NT2/D1 (cell line): ENCODE measurements around the gene HEATR5B.

Source experiments
- DNase-seq: peaks from one replicate; pipeline ENCODE4 v3.0.0-alpha.2; 2011; ENCODE audit warnings: low read depth, low spot score
- H3K27me3 ChIP-seq: 2 replicates; pipeline ENCODE4 v1.6.0; 2011; ENCODE audit warnings: mild to moderate bottlenecking; ENCODE audit not compliant: insufficient read length, insufficient read depth
- H3K36me3 ChIP-seq: 2 replicates; pipeline ENCODE4 v1.6.1; 2011; ENCODE audit warnings: mild to moderate bottlenecking, low read length, mixed read lengths; ENCODE audit not compliant: insufficient read depth, insufficient read length
- H3K4me1 ChIP-seq: 2 replicates; pipeline ENCODE4 v1.5.1; 2011; ENCODE audit not compliant: insufficient read depth, insufficient read length
- H3K4me3 ChIP-seq: 2 replicates; pipeline ENCODE4 v1.5.1; 2011; ENCODE audit warnings: low read depth; ENCODE audit not compliant: insufficient read length
- H3K9ac ChIP-seq: 2 replicates; pipeline ENCODE4 v1.6.0; 2011; ENCODE audit warnings: low read depth; ENCODE audit not compliant: insufficient read length
- H3K9me3 ChIP-seq: 2 replicates; pipeline ENCODE4 v1.5.1; 2011; ENCODE audit warnings: mild to moderate bottlenecking, low read length; ENCODE audit not compliant: insufficient read depth
- SUZ12 ChIP-seq: IDR thresholded peaks from 2 replicates; pipeline ENCODE4 v1.6.1; 2011; ENCODE audit not compliant: insufficient read length, insufficient read depth; ENCODE audit errors: extremely low read depth
- YY1 ChIP-seq: IDR thresholded peaks from 2 replicates; pipeline ENCODE4 v1.6.1; 2011; ENCODE audit not compliant: insufficient read length, insufficient read depth
- ZNF274 ChIP-seq: IDR thresholded peaks from 2 replicates; pipeline ENCODE4 v1.6.1; 2011; ENCODE audit warnings: mild to moderate bottlenecking, low read depth, low read length

HEATR5B gene

DNA sequence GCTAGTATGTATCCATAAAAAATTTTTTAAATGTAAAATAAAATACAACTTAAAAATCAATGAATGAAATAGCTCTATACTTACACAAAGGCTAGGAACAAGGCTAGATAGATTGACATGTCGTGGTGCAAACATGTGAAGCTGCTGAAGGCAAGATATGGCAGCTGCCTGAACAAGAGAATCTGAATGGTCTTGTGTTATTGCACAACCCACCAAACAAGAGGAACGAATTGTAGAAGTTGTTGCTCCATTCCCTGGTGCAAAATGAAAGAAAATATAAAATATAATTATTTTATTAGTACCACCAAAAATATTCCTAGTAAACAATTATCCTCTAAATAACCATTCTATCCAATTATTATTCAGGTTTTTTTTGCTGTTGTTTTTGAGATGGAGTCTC lies 46.4 kb downstream of the HEATR5B start:
- no peak overlapping the region for H3K9ac ChIP-seq
- H3K9me3 ChIP-seq = no peaks in the 10 kb centered on the region
- TF ChIP-seq ZNF274 = no peak
- TF ChIP-seq SUZ12 = no peak
- TF ChIP-seq YY1 = no peak
- no peak for DNase-seq
- no peaks in the 10 kb centered on the region for H3K4me1 ChIP-seq
- peaks cover 7% of the 10 kb centered on the region for H3K36me3 ChIP-seq
- no peaks in the 10 kb centered on the region for H3K27me3 ChIP-seq
- H3K4me3 ChIP-seq = no peak overlapping the region

DNA sequence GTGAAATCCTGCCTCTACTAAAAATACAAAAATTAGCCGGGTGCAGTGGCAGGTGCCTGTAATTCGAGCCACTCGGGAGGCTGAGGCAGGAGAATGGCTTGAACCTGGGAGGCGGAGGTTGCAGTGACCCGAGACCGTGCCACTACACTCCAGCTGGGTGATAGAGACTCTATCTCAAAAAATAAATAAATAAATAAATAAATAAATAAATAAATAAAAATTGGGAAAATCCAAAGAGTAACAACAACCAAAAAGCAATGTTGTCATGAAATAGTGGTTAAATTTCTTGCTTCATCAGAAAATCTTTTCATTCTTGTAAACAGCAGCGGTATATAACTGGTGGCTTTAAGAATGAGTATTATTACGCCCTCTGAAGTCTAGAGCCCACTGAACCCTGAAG lies 54.4 kb downstream of the HEATR5B start:
- DNase-seq = no peak
- Histone ChIP-seq H3K27me3 (no peaks in the 10 kb centered on the region), H3K4me3 (no peak overlapping the region), H3K9me3 (no peaks in the 10 kb centered on the region), H3K9ac (no peak overlapping the region), H3K36me3 (peaks cover 6% of the 10 kb centered on the region), H3K4me1 (no peaks in the 10 kb centered on the region)
- TF ChIP-seq SUZ12 = no peak
- TF ChIP-seq YY1 = no peak
- no peak for TF ChIP-seq ZNF274

DNA sequence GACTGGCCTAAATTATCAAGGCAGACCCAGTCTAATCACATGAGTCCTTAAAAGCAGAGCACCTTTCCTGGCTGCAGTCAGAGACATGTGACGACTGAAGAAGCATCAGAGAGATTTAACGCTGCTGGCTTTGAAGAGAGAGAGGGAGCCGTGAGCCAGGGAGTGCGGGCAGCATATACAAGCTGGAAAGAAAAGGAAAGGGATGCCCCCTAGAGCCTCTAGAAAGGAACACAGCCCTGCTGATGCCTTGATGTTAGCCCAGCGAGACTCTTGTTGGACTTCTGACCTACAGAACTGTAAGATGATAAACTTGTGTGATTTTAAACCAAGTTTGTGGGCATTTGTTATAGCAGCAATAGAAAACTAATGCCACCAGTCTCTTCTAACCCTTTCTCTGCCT lies 58.1 kb downstream of the HEATR5B start:
- Histone ChIP-seq H3K9ac (no peak overlapping the region), H3K9me3 (no peaks in the 10 kb centered on the region), H3K36me3 (peaks cover 6% of the 10 kb centered on the region), H3K4me3 (no peak overlapping the region), H3K4me1 (no peaks in the 10 kb centered on the region), H3K27me3 (no peaks in the 10 kb centered on the region)
- DNase-seq = no peak
- TF ChIP-seq ZNF274 (no peak), YY1 (no peak), SUZ12 (no peak)

DNA sequence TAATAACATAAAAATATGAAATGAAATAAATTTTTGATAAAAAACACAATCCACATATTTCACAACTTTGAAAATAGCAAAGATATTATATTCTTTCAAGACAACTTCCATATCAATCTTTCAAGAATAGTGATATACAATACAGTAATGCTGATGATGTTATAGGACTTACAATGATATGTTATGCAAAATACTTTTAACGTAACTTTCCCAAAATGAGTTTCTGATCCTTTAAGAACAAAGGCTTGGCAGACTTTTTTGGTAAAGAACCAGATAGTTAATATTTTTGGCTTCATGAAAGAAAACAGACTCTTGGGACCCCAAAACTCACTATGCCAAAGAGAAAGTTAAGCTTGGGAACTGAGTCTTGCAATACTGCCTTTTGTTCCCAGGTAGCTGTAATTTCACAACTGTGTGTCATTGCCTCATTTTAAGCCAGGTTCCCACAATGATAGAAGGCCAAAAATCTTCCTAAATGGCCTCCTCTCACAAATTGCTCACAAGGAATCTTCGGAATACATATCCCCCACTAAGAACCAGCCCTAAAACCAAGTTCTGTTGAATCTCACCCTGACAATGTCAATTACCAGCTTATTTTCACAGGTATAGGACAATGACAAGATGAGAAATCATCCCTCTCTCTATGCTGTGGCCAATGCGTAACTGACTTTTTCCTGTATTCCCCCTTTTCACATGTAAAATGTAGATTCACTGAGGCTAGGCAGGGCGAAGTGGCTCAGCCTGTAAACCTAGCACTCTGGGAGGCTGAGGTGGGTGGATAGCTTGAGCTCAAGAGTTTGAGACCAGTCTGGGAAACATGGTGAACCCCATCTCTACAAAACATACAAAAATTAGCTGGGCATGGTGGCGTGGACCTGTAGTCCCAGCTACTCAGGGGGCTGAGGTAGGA lies 63.0 kb downstream of the HEATR5B start:
- no peak overlapping the region for H3K4me3 ChIP-seq
- H3K4me1 ChIP-seq = no peaks in the 10 kb centered on the region
- H3K36me3 ChIP-seq = peaks cover 4% of the 10 kb centered on the region
- no peak for DNase-seq
- no peak overlapping the region for H3K9ac ChIP-seq
- TF ChIP-seq ZNF274 = no peak
- no peaks in the 10 kb centered on the region for H3K27me3 ChIP-seq
- H3K9me3 ChIP-seq = no peaks in the 10 kb centered on the region

DNA sequence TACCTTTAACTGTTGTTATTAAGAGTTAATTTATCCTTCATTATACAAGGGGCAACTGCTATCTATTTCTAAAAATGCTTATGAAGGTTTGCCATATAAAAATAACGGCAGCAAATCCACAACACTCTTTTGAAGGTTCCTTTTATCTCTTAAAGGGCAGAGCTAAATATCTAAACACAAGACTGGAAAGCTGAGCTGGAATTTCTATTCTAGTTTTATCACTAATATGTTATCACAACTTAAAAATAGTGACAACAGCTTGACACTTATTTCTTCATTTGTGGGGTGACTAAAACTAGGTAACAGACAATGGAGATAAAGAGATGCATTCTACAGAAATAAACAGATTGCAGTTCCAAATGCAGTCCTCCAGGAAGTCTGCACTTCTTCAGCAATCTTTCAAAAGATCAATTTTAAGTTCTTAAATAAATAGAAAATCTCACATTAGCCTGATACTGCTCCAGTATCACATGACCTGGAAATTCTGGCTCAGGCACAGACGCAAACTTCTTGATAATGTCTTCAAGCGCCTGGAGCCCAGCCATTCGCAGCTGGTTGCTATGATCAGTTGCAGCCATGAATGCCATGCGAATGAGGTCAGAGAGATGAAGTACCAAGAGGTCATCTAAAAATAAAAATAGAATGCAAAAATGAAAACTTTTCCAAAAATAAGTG lies 63.8 kb downstream of the HEATR5B start:
- H3K9ac ChIP-seq = no peak overlapping the region
- TF ChIP-seq YY1 (no peak), ZNF274 (no peak), SUZ12 (no peak)
- peaks cover 4% of the 10 kb centered on the region for H3K36me3 ChIP-seq
- no peaks in the 10 kb centered on the region for H3K4me1 ChIP-seq
- H3K9me3 ChIP-seq = no peaks in the 10 kb centered on the region
- no peak for DNase-seq
- H3K4me3 ChIP-seq = no peak overlapping the region
- H3K27me3 ChIP-seq = no peaks in the 10 kb centered on the region

DNA sequence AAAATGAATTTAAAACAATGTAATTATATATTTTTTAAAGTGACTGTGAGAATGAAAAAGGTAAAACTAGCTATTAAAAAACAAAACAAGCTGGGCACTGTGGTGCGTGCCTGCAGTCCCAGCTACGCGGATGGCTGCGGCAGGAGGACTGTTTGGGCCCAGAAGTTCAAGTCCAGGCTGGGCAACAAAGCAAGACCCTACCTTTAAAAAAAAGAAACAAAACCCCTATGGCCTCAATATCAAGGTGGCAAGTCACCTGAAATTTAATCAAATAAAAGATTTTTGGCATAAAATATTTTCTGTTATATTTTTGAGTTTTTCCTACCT lies 70.9 kb downstream of the HEATR5B start:
- no peak for TF ChIP-seq SUZ12
- TF ChIP-seq ZNF274 = no peak
- Histone ChIP-seq H3K9ac (no peak overlapping the region), H3K36me3 (peaks cover 10% of the 10 kb centered on the region), H3K9me3 (no peaks in the 10 kb centered on the region), H3K4me3 (no peak overlapping the region), H3K4me1 (no peaks in the 10 kb centered on the region), H3K27me3 (no peaks in the 10 kb centered on the region)
- DNase-seq = no peak

DNA sequence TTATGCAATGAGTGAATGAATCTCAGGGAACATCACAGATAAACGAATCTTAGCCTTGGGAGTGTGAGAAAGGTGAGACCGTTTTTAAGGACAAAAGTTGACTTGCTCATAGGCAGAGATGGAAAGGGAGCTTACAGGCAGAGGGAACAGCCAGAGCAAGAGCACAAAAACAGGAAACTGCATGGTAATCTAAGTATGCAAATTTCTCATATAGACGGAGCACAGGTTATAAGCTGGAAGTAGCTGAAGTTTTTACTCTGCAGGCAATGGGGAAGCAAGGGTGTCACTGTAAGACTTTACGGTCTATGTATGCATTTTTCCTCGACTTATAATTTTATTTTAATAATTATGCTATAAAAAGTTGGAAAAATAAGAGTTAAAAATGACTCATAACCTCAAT lies 73.0 kb downstream of the HEATR5B start:
- no peaks in the 10 kb centered on the region for H3K9me3 ChIP-seq
- no peaks in the 10 kb centered on the region for H3K4me1 ChIP-seq
- no peaks in the 10 kb centered on the region for H3K27me3 ChIP-seq
- DNase-seq = no peak
- H3K4me3 ChIP-seq = no peak overlapping the region
- TF ChIP-seq SUZ12 = no peak
- TF ChIP-seq YY1 = no peak
- no peak for TF ChIP-seq ZNF274
- peaks cover 15% of the 10 kb centered on the region for H3K36me3 ChIP-seq
- H3K9ac ChIP-seq = no peak overlapping the region
